HepG2 (cell line): ENCODE measurements around the gene IFI27. TPM values are rescaled to one million over a fixed set of nuclear protein-coding genes. Genes with fewer than 3 reads are reported as not detected.

Experiments
- ATAC-seq: fragments of 200-7000 bp; cut with Tn5 transposase; 3 replicates; pipeline ENCODE4 v1.9.1; 2020; ENCODE audit warnings: mild to moderate bottlenecking, moderate library complexity
- BruUV-seq: library from RNA; stranded (reverse); fragments of 400-500 nt; replicated peaks from 2 replicates; lab custom pipeline; 2021; lab: Mats Ljungman, UMichigan
- CTCF ChIA-PET: fragments of 300-600 bp; formaldehyde crosslinking; extraction: SDS; loops from one replicate; lab custom pipeline; 2021; ENCODE audit warnings: low total read pairs, inconsistent platforms, low intra/inter-chr PET ratio; lab: Yijun Ruan, JAX
- POLR2A ChIA-PET: fragments of 350-600 bp; sonication (Branson Sonifier 250); formaldehyde crosslinking; loops from one replicate; lab custom pipeline; 2020; ENCODE audit warnings: antibody characterized with exemption, inconsistent platforms; lab: Yijun Ruan, JAX
- DNase-seq: peaks from one replicate; pipeline ENCODE4 v3.0.0-alpha.2; 2015; ENCODE audit warnings: low spot score
- FAIRE-seq: peaks from 3 replicates; lab custom pipeline; 2011; peaks lifted over from hg19 to GRCh38; lab: Jason Lieb, UNC
- H2AFZ ChIP-seq: one replicate; pipeline ENCODE4 v1.6.1; 2011; ENCODE audit warnings: low read length, inconsistent platforms
- H3K27ac ChIP-seq: fragments of 300-600 bp; 3 replicates; pipeline ENCODE4 v1.8.0; 2011; ENCODE audit warnings: mixed run types, mild to moderate bottlenecking, mixed read lengths, low read length, inconsistent platforms; ENCODE audit not compliant: insufficient read depth; ENCODE audit errors: extremely low read length
- H3K27me3 ChIP-seq, 2 experiments: fragments of 200-600 bp in 1 of 2; 2 replicates in 1 of 2; 3 replicates in 1 of 2; pipeline versions ENCODE4 v1.6.0 to v1.8.0; 2011; ENCODE audit warnings: low read length in 2 of 2, mild to moderate bottlenecking in 2 of 2, moderate library complexity in 2 of 2, inconsistent platforms in 1 of 2; ENCODE audit not compliant: insufficient read depth in 2 of 2, control insufficient read depth in 1 of 2
- H3K36me3 ChIP-seq, 2 experiments: fragments of 200-600 bp in 1 of 2; replicated peaks in 1 of 2; 2 replicates in 1 of 2; 3 replicates in 1 of 2; pipeline versions ENCODE4 v1.5.1 to v1.8.0; 2011; ENCODE audit warnings: low read length in 2 of 2, inconsistent platforms in 1 of 2; ENCODE audit not compliant: insufficient read depth in 2 of 2, control insufficient read depth in 1 of 2
- H3K4me1 ChIP-seq: 2 replicates; pipeline ENCODE4 v1.5.1; 2012; ENCODE audit warnings: low read length, inconsistent platforms; ENCODE audit not compliant: insufficient read depth
- H3K4me2 ChIP-seq: 2 replicates; pipeline ENCODE4 v1.6.0; 2011; ENCODE audit warnings: low read depth, low read length, inconsistent platforms
- H3K4me3 ChIP-seq, 3 experiments: fragments of 200-600 bp in 1 of 3; sonication (generic), shearing (Covaris generic) in 1 of 3; replicated peaks in 1 of 3; 2 replicates each; pipeline ENCODE4 v1.5.1; 2011 to 2016; ENCODE audit warnings: low read length in 3 of 3, inconsistent platforms in 2 of 3, low read depth in 2 of 3, mild to moderate bottlenecking in 2 of 3, control low read depth in 1 of 3, mixed read lengths in 1 of 3; ENCODE audit not compliant: insufficient read depth in 1 of 3
- H3K79me2 ChIP-seq: one replicate; pipeline ENCODE4 v1.6.1; 2011; ENCODE audit warnings: low read length, inconsistent platforms; ENCODE audit not compliant: insufficient read depth
- H3K9ac ChIP-seq: 2 replicates; pipeline ENCODE4 v1.6.0; 2011; ENCODE audit warnings: mild to moderate bottlenecking, low read depth, low read length, inconsistent platforms; ENCODE audit not compliant: insufficient read depth
- H3K9me3 ChIP-seq: 2 replicates; pipeline ENCODE4 v1.5.1; 2012; ENCODE audit warnings: mild to moderate bottlenecking, low read length
- H4K20me1 ChIP-seq: 2 replicates; pipeline ENCODE4 v1.6.0; 2011; ENCODE audit warnings: inconsistent platforms, mild to moderate bottlenecking, low read length, moderate library complexity; ENCODE audit not compliant: insufficient read depth
- ATF3 ChIP-seq: sonication (generic); formaldehyde crosslinking; IDR thresholded peaks from 2 replicates; pipeline ENCODE4 v1.4.0; 2020; ENCODE audit warnings: missing genetic modification reagents
- POLR2AphosphoS5 ChIP-seq: IDR thresholded peaks from 2 replicates; pipeline ENCODE4 v1.6.1; 2012; ENCODE audit warnings: low read depth, low read length
- SKI ChIP-seq: fragments of 450-650 bp; IDR thresholded peaks from one replicate; pipeline ENCODE4 v1.6.1; 2018; ENCODE audit warnings: mild to moderate bottlenecking; ENCODE audit not compliant: partially characterized antibody
- USF2 ChIP-seq, 2 experiments: sonication (generic) in 1 of 2; formaldehyde crosslinking in 1 of 2; IDR thresholded peaks; 2 replicates each; pipeline versions ENCODE4 v1.5.1 to v1.6.1; 2011 to 2020; ENCODE audit warnings: borderline replicate concordance in 1 of 2, low read depth in 1 of 2, low read length in 1 of 2, mild to moderate bottlenecking in 1 of 2, missing genetic modification reagents in 1 of 2, moderate library complexity in 1 of 2
- ZNF235 ChIP-seq: sonication (generic); formaldehyde crosslinking; IDR thresholded peaks from 2 replicates; pipeline ENCODE4 v1.8.1; 2023; ENCODE audit warnings: mild to moderate bottlenecking, missing genetic modification reagents, borderline replicate concordance
- ZNF605 ChIP-seq: sonication (generic); formaldehyde crosslinking; IDR thresholded peaks from 2 replicates; pipeline ENCODE4 v1.8.0; 2022; ENCODE audit warnings: mild to moderate bottlenecking, missing genetic modification reagents
- WGBS: methylation state at CpG from one replicate; pipeline ENCODE4 v1.1.6; 2017; ENCODE audit warnings: low lambda C conversion rate; 5-methylcytosine and 5-hydroxymethylcytosine counted together
- in situ Hi-C: cut with HindIII; loops from 2 replicates; pipeline ENCODE4 v1.10.0; 2017; ENCODE audit warnings: low pct_unique_long_range_greater_than_20kb; ENCODE audit not compliant: extremely low pct_ligation_motif_present
- intact Hi-C: fragments of 100-400 bp; cut with micrococcal nuclease; formaldehyde crosslinking; loops from one replicate; pipeline ENCODE4 v1.10.0; 2022; ENCODE audit not compliant: unreplicated experiment
- polyA plus RNA-seq, 8 experiments: library from polyadenylated mRNA; depleted of rRNA in 3 of 8; stranded (reverse) in 7 of 8; unstranded in 1 of 8; fragments of >200 nt; fragmentation: Illumina TruSeq in 4 of 8; extraction: Trizol in 4 of 8; gene quantifications; 2 replicates each; pipeline versions ENCODE4 v1.2.1 to v1.2.3, GENCODE V29; 2011 to 2016; ENCODE audit warnings: low read depth in 4 of 8, missing spikeins in 1 of 8, mixed read lengths in 1 of 8; ENCODE audit not compliant: insufficient read depth in 1 of 8
- total RNA-seq, 5 experiments: library from RNA; depleted of rRNA; stranded (reverse); fragments of >200 nt; fragmentation: Illumina TruSeq; extraction: Trizol; gene quantifications; 2 replicates each; pipeline ENCODE4 v1.2.3, GENCODE V29; 2016; ENCODE audit warnings: low read depth in 1 of 5
- TF ChIP-seq, protein P1 (sequence below): sonication (generic); formaldehyde crosslinking; IDR thresholded peaks from 2 replicates; pipeline ENCODE4 v1.8.0; 2022; ENCODE audit warnings: mild to moderate bottlenecking, missing genetic modification reagents
- TF ChIP-seq, protein P2 (sequence below): IDR thresholded peaks from 2 replicates; pipeline ENCODE4 v1.6.1; 2016

The IFI27 gene
- total and polyA plus RNA-seq, 2 of the 13 experiments (the other 11 are each of a cell fraction or from before 2014, with no cell fraction given): 1.2 to 1.7 TPM

- intact Hi-C loops (loop anchor here (5.0 kb wide), 1 partner anchor 44 kb away; the partner anchor contains the start of genes DDX24 and IFI27L1), in situ Hi-C loops (no loop called here)
- no peaks in the 10 kb centered on the region for H3K79me2 ChIP-seq
- no peak for TF ChIP-seq ZNF235 (CRISPR knock-in tag)
- H3K4me3 ChIP-seq: no peak overlapping the region
- H3K27ac ChIP-seq: no peak overlapping the region
- ChIA-PET POLR2A (no interaction called here), CTCF (no interaction called here)
- H3K9ac ChIP-seq: no peak overlapping the region
- no peak for DNase-seq
- BruUV-seq: no TSS peak
- WGBS: 73% methylated on average over 6 of the region's 6 CpGs
- no peaks in the 10 kb centered on the region for H4K20me1 ChIP-seq
- peaks cover 2 to 30% of the 10 kb centered on the region in 2 experiments for H3K27me3 ChIP-seq
- no peak for ATAC-seq
- no peak overlapping the region for H2AFZ ChIP-seq
- no peak overlapping the region for H3K4me2 ChIP-seq
- H3K4me1 ChIP-seq: peaks cover 32% of the 10 kb centered on the region
- no peak for FAIRE-seq
- H3K36me3 ChIP-seq: no peaks in the 10 kb centered on the region
- H3K9me3 ChIP-seq: no peaks in the 10 kb centered on the region
These were observed 15.3 kb downstream of the IFI27 start for GRCh38 chr14:94125659-94126418.

- H3K27me3 ChIP-seq: peaks cover 2 to 27% of the 10 kb centered on the region in 2 experiments
- CTCF ChIA-PET: no interaction called here
- no peaks in the 10 kb centered on the region for H4K20me1 ChIP-seq
- H3K9me3 ChIP-seq: no peaks in the 10 kb centered on the region
- no peak overlapping the region for H3K27ac ChIP-seq
- FAIRE-seq (no peak), DNase-seq (no peak), ATAC-seq (no peak)
- no TSS peak for BruUV-seq
- no peak overlapping the region for H3K9ac ChIP-seq
- H3K4me1 ChIP-seq: peaks cover 32% of the 10 kb centered on the region
- WGBS: 5% methylated on average over 1 of the region's 1 CpG
- no peaks in the 10 kb centered on the region for H3K36me3 ChIP-seq
- TF ChIP-seq, protein P1, sequence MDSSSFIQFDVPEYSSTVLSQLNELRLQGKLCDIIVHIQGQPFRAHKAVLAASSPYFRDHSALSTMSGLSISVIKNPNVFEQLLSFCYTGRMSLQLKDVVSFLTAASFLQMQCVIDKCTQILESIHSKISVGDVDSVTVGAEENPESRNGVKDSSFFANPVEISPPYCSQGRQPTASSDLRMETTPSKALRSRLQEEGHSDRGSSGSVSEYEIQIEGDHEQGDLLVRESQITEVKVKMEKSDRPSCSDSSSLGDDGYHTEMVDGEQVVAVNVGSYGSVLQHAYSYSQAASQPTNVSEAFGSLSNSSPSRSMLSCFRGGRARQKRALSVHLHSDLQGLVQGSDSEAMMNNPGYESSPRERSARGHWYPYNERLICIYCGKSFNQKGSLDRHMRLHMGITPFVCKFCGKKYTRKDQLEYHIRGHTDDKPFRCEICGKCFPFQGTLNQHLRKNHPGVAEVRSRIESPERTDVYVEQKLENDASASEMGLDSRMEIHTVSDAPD (CRISPR knock-in tag): no peak
- TF ChIP-seq POLR2AphosphoS5: no peak
- TF ChIP-seq, protein P2, sequence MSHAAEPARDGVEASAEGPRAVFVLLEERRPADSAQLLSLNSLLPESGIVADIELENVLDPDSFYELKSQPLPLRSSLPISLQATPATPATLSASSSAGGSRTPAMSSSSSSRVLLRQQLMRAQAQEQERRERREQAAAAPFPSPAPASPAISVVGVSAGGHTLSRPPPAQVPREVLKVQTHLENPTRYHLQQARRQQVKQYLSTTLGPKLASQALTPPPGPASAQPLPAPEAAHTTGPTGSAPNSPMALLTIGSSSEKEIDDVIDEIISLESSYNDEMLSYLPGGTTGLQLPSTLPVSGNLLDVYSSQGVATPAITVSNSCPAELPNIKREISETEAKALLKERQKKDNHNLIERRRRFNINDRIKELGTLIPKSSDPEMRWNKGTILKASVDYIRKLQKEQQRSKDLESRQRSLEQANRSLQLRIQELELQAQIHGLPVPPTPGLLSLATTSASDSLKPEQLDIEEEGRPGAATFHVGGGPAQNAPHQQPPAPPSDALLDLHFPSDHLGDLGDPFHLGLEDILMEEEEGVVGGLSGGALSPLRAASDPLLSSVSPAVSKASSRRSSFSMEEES (CRISPR knock-in tag): no peak
- no peak for TF ChIP-seq ATF3
- TF ChIP-seq USF2 (IDR thresholded peaks at IDR 0.05; ENCODE audit: low read depth, low read length): no peak
- TF ChIP-seq USF2 (CRISPR knock-in tag; IDR thresholded peaks at IDR 0.05; ENCODE audit: borderline replicate concordance): no peak
- no peak for TF ChIP-seq SKI
- no peak for TF ChIP-seq ZNF605 (CRISPR knock-in tag)
- TF ChIP-seq, all 625 proteins: peak for 0
- Histone ChIP-seq H2AFZ (no peak overlapping the region), H3K4me2 (no peak overlapping the region), H3K4me3 (no peak overlapping the region), H3K79me2 (no peaks in the 10 kb centered on the region)
- in situ Hi-C loops: no loop called here
- intact Hi-C loops: loop anchor here (5.0 kb wide), 1 partner anchor 44 kb away; the partner anchor contains the start of genes DDX24 and IFI27L1
- POLR2A ChIA-PET: no interaction called here
These were observed 15.8 kb downstream of the IFI27 start for GRCh38 chr14:94126419-94126677.
